HT1080 (cell line): ENCODE measurements around the gene LASP1NB.

Experiments
- DNase-seq: peaks from one replicate; pipeline ENCODE4 v3.0.0-alpha.2; 2015; ENCODE audit warnings: low read depth

Gene LASP1NB

DNA sequence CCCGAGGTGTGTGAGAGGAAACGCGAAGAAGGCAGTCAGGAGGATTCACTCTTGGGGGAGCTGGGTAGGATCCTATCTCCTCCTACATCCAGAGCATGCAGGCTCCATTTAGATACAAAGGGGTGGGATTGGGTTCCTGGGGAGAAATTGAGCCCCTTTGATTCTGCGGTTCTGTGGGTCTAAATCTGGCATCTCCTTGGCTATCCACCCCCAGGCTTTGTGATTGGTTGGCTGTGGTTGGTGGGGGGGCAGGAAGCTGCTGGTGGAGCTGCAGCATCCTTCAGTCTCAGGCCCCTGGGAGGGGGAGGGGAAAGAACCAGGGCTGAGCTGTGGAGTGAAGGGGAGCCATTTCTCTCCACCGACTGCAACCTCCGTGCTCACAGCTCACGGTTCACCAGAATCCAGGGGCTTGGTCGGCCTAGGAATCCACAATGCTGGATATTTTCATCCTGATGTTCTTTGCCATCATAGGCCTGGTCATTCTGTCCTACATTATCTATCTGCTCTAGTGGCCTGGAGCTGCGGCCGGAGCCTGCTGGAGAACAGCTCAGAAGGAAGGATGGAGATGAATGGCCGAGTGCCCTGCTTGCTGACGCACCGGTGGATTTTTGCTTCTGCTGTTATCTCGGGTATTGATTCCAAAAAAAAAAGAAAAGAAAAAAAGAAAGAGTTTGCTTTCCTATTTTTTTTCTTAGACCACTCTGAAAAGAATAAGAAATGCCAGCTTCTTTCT, at the start of gene LASP1NB:
LASP1NB (plus strand) TSS at position 352 of the 733 bp plus-strand sequence.
- no peak for DNase-seq

DNA sequence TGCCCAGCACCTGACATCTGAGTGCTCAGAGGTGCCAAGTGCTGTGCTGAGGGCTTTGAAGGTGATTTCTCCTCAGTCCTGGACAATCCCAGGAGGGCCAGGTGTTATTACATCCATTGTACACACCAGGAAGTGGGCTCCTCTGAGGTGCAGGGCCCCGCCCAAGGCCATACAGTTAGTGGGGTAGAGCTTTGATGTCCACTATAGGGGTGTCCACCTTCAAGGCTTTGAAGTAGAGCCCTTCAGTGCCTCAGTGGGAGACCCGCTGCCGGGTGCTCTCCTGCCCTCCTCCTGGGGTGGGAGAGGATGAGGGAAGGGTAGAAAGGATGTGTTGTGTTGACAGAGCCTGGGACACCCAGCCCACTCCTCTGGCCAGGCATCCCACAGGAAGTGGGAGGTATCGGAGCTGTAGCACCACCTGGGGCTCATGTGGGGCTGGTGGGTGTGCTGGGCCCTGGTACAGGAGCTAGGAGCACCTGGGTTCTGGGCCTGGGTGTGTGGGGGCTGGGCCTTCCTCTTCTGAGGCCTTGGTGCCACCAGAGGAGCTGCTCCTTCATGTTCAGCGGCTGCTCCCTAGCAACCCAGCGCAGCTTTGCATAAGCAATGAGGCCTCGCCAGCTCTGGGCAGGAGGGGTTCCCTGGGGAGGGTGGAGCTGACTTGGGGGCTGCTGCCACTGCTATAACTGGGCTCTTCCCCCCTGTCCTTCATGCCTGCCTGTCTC, 48.1 kb upstream of the LASP1NB start:
- DNase-seq = no peak

DNA sequence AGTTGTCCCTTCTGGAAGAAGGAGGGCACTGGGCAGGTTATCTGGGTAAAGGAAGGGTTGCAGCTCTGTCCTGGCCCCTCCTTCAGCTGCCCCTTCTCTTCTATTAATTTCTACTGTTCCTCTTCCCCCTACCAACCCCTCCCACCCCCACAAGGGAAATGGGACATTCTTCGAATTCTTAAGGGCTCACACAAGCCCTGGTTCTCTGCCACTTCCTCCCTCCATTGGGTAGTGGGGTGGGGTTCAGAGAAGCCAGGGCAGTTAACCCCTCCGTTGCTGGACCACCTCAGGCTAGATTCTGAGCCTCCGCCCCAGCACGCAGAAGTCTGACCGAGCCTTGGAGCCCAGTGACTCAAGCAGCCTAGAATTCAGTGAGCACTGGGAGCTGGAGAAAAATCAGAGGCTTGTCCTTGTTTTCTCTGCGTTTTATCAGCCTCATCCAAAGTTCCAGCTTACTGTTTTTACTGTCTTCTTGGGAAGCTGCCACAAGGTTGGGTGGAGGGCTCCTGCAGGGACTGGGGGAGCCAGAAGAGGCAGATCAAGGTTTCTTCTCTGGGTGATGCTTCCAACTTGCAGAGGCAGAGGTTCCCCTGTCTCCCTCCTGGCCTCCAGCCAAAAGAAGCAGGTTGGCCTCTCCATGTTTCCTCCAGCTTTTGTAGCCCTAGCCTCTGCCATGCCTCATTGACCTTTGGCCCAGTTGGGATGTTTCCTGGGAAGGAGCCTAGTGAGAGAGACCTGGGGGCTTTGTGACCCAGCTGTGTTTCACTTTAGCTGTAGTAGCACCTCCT, 45.3 kb upstream of the LASP1NB start:
- peak; percentile 94 for DNase-seq

DNA sequence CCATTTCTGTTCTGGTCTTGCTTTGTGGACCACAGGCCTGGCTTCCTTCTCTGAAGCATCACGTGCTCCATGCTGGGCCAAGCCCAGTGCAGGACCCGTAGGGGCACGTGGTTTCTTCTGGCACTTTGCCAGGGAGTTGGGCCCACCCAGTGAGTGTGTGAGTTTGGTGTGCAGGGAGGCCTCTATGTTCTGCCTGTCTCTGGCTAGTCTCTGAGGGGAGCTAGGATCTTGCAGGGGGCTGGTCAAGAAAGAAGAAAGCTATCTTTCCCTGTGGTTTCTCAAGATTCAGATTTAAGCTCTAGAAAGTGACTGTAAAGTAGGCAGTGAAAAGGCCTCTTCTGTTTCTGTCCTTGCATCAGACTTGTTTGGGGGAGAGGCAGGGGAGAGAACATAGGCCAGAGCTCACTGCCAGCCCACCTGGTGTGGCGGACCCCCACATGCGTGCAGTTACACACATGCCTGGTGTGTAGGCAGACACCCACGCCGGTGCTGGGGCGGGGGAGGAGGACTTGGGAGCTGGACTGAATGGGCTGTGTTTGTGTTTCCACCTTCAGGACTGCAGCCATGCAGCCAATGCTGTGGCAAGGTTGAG, 43.7 kb upstream of the LASP1NB start:
- DNase-seq = no peak

DNA sequence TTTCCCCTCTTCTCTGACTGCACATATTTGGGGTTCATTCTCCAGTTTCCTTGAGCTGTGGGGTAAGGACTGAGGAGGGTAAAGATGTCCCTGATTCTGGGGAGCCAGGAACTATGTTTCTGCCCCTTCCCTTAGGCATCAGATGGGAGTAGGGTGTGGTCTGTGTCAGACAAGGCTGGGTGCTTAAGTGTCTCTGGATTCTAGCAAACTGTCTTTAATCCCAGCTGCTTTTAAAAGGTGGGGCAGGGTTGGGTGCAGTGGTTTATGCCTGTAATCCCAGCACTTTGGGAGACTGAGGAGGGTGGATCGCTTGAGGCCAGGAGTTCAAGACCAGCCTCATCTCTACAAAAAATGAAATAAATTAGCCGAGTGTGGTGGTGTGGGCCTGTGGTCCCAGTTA, 42.5 kb upstream of the LASP1NB start:
- DNase-seq = no peak

DNA sequence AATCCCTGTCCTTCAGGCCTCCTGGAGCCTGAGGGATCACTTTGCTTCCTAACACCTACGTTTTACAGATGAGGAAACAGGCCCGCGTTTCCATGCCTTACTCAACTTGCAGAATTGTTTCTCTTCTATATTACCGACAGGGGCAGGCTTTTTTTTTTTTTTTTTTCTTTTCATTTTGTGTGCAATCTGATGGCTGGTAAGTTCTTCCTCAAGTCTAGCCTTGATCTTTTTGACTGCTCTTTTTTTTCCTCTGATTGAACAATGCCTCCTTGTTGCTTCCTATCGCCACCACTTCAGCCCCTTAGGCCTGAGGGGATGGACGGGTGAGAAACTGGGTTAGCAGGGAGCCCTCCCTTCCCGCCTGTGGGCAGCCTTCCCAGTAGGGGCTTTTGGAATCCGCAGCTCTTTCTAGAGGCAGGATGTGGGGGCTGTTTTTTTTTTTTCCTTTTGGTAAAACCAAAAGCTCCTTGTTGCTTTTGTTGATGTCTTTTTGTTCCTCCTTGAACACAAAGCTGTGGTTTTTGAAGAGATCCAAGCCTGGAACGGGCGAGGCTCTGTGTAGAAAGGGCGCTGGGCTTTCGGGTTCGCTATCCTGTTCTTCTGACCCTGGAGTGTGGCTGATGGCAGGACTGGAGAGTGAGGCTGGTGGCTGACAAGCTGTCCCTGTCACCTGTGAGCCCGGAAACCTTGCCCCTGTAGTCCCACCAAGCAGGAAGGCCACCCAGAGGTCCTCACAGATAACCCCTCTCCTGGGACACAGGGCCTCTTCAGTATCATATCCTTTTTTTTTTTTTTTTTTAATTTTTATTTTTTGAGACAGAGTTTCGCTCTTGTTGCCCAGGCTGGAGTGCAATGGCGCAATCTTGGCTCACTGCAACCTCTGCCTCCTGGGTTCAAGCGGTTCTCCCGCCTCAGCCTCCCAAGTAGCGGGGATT, 41.6 kb upstream of the LASP1NB start:
- DNase-seq = peak; percentile 57

DNA sequence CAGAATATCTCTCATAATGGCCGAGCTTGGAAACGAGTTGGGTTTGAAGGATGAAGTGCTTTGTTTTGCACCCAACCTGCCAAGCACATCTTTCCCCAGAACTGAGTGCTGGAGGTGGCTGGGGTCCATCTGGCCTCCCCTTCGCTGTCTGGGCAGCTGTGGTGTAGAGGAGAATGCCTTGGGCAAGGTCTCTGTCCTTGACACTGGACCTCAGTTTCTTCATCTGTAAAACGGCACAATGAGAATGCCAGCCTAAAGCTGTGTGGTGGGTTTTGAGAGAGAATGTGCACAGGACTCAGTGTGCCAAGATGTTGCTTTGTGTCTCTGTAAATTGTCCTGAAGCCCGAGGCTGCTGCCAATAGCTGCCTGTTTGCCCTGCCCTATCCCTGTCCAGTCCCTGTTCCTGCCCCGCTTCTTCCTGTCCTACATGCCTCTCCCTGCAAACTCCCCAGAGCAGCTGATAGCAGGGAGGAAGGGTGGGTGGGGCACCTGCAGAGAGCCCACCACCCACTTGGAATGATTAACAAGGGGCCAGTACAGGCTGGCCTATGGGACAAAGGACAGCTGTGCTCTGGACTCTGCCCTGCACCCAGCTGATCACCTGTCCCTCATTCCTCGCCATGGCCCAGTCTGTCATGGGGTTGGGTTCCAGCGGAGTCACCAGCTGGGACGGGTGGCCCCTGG, 40.2 kb upstream of the LASP1NB start:
- DNase-seq = no peak

DNA sequence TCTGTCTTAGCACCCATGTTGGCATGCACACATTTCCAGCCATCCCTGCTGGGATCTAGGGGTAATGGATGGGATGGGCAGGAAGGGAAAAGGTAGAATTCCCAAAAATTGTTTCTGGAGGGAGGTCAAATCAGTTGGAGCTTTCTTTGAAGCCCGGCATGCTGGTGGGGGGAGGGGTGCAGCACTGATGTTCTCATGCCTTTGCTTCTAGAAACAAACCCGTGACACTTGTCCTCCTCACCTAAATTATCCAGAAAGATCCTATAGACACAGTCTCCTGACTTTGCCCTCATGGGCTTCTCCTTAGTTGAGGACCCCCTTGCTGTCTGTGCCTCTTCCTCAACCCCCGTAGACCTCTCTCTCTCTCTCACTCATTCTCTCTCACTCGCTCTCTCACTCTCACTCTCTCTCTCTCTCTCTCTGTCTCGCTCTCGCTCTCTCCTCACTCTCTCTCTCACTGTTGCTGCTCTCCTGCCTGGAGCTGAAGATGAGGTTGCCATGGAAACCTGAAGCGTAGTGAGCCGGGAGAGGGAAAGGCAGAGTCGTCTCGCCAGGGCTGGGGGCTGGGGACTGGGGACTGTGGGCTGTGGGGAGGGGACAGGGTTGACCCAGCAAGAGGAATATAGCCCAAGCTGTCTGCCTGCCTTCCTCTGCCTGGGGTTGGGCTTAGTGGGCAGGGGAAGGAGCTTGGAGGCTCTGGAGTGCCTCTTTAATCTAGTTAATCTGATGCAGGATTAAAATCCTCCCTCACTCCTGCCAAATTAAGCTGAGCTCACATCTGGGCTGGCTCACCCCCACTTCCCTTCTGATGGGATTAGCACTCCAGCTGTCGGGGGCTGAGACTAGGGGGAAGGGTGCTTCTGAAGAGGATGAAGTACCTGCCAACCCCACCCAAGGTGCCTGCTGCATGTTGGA, 39.4 kb upstream of the LASP1NB start:
- DNase-seq = no peak

DNA sequence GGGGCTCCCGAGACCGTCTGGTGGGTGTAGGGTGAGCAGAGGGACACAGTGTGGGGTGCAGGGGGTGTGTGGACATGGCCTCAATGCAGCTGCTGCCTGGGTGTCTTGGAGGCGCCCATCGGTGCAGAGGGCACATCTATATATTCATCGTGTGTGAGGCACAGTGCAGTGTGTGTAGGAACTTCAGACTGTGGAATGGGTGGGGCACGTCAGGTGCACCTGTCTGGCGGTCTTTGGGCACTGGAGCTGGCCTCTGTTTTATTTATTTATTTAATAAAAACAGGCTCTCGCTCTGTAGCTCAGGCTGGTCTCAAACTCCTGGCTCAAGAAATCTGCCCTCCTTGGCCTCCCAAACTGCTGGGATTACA, 38.8 kb upstream of the LASP1NB start:
- no peak for DNase-seq

DNA sequence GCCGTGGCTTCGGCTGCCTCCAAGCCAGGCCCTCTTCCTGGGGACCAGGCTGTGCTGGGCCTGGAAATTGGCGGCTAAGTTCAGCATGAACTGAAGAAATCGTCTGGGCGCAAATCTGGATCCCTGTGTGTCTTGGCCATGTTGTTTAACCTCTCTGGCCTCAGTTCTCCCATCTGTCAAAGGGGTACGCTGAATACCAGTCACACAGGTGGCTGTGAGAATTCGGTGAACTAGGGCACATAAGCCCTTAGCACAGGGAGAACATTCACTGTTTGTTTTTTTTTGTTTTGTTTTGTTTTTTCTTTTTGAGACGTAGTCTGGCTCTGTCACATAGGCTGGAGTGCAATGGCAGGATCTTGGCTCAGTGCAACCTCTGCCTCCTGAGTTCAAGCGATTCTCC, 36.6 kb upstream of the LASP1NB start:
- no peak for DNase-seq

DNA sequence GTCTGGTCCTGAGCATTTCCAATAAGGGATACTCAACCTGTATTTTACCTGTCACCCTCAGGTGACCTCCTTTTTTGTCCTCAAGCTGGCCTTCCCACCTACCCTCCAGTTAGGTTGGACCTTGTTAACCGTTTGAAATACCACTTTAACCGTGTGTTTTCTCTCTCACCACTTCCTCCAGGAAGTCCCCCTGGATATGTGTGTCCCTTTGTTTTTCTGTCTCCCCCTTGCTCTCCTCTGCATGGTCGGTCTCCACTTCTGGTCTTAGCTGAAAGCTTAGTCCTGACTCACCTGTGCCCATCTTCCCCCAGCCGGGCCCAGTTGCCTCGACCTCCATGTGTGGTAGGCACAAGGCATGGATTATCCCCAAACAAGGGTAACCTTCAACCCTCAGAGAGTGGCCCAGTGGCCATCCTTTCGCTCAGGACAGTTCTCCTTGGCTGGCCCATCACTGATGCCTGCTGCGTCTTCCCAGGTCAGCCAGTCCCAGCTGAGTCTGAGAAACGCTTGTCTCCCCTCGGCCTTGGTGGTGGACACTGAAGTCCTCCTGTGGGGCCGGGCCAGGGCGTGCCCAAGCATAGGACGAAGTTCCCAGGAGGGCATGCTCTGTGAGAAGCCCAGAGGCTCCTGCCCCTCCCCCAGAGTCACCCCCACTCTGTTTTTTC, 35.5 kb upstream of the LASP1NB start:
- DNase-seq = no peak

DNA sequence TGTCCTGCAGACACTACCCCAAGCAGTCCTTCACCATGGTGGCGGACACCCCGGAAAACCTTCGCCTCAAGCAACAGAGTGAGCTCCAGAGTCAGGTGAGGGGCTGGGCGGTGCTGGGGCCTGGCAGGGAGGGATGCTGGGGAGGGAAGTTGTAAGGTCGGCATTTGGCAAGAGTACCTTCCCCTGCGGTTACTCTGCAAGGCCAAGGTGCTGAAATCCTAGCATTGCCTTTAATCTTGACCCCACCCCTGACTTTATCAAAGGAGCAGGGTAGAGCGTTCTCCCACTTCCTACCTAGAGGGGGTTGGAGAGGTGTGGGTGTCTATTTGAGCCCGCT, 35.0 kb upstream of the LASP1NB start:
- no peak for DNase-seq

DNA sequence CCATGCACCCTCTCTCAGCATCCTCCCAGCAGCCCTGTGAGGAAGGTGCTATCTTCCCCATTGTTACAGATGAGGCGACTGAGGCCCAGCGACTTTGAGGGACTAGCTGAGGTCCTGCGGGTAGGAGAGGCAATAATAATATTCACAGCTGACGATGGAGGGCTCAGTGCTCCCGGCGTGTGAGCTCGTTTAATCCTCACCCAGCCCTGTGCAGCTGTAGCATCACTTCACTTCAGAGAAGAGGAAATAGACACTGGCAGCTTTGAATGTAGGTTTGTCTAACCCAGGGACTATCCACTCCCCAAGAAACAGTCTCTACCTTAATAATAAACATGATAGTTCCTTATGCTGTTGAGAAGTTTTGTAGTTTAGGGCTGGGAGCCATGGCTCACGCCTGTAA, 34.0 kb upstream of the LASP1NB start:
- DNase-seq = no peak

DNA sequence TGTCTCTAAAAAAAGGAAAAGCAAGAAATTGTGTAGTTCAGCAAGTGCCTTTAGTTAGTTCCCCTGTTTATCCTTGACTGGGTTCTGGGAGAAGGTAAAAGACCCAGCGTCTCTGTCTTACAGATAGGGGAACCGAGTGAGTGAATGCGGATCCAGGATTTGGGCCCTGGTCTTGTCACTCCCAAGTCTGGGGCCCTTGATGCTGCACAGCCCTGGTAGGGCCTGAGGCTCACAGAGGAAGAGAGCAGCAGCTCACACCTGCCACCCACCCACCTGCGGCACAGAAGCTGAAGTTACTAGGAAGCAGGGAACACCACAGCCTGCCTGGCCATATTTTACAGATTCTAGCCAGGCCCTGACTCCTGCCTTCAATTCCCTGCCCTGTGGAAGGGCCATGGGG, 33.3 kb upstream of the LASP1NB start:
- DNase-seq = no peak

DNA sequence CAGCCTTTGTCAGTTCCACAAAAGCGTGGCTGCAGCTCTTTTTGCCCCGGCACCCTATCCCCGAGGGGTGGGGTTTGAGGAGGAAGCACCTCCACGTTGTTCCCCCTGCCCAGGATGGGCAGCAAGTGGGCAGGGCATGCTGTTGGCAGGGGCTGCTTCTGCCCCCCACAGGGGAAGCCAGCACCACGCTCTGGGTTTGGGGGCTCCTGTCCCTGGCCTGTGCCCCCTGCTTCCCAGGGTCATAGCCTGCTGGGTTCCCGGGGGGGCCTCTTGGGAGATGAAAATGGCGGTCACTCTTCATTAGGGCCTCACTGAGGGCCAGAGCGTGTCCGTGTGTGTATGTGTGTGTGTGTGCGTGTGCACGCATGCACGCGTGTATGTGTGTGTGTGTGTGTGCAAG, 32.8 kb upstream of the LASP1NB start:
- DNase-seq = no peak

DNA sequence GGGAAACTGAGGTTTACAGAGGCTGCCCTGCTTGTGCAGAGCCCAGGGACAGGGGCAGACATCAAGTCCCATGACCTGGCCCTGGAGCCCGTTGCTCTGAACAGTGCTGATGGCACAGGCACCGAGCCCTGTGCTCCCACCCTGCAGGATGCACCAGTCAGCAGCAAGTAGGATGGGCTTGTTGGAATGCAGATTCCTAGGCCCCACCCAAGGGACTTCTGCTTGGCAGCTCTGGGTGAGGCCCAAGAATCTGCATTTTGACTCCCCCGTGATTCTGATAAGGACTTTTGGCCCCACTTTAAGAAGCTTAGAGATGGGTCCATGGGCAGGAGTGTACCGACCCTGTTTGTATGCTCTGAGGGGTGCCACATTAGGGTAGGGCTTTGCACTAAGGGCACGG, 32.3 kb upstream of the LASP1NB start:
- DNase-seq = no peak

DNA sequence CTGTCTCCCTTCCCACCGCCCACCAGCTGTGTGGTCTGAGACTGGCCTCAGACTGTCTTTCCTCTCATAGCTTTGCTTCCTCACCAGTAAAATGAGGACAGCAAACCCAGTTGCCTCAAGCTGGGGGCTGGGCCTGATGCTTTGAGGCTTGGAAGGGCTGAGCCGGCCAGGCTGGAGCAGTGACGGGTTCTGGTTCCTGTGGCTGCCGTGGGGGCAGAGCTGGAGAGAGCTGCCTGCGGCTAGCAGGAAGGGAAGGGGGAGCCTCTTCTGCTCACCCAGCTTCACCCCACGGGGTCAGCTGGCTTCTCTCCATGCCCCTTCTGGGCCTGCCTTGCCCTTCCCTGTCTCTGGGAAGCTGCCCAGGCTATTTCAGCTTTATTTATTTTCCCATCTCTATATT, 31.8 kb upstream of the LASP1NB start:
- no peak for DNase-seq

DNA sequence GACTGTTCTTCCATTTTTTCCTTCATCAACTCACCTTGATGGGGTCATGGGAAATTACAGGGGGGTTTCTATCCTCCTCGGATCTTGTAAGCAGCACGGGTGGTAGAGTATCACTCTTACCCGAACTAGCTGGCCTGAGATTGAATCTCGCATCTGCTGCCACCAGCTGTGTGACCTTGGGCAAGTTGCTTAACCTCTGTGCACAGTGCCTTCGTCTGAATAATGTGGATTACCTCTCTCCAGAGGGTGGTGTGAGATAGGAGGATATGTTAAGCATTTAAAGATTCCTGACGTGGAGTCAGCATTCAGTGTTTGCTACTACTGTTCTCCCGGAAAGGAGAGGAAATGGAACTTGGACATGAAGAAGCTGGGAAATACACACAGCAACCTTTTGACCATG, 31.1 kb upstream of the LASP1NB start:
- no peak for DNase-seq
